GM18873 (cell line): ENCODE measurements around the gene REEP6.
"Not testable (repeated sequence)": the region's sequence is repeated elsewhere in the genome, so short reads cannot be mapped to it uniquely, and the experiment has no call there.

ENCODE experiments used
- ATAC-seq: cut with Tn5 transposase; IDR thresholded peaks from one replicate; pipeline ENCODE4 v1.9.1; 2021; ENCODE audit warnings: mild to moderate bottlenecking, moderate library complexity, moderate number of reproducible peaks; ENCODE audit not compliant: unreplicated experiment, low FRiP score

REEP6 gene

DNA sequence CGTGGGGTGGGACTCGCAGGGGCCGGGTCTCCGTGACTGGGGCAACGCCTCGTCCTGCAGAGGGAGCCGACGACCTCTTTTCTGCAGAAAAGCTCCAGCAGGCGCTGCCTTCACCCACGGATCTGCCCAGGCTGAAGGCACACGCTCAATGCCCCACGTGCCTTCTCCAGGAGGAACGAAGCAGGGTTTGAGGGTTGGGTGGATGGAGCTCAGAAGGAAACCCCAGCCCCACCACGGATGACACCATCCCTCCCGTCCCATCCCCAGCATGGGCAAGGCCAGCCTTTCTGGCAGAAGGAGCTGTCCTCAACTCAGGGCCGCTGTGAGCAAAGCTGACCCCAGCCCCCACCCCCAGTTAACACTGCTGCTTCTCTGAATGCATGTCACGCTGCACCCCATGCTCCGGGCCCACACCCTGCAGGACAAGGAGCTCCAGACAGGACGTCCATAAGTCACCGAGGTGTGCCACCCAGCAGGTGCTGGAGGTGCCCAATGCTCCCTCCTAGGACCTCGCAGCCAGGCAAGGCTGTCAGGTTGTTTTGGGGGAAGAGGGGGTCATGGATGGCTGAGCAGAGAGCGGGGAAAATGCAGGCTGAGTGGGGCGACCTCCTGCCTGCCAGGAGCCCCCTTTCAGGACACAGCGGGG, 19.3 kb upstream of the REEP6 start:
- no peak for ATAC-seq

DNA sequence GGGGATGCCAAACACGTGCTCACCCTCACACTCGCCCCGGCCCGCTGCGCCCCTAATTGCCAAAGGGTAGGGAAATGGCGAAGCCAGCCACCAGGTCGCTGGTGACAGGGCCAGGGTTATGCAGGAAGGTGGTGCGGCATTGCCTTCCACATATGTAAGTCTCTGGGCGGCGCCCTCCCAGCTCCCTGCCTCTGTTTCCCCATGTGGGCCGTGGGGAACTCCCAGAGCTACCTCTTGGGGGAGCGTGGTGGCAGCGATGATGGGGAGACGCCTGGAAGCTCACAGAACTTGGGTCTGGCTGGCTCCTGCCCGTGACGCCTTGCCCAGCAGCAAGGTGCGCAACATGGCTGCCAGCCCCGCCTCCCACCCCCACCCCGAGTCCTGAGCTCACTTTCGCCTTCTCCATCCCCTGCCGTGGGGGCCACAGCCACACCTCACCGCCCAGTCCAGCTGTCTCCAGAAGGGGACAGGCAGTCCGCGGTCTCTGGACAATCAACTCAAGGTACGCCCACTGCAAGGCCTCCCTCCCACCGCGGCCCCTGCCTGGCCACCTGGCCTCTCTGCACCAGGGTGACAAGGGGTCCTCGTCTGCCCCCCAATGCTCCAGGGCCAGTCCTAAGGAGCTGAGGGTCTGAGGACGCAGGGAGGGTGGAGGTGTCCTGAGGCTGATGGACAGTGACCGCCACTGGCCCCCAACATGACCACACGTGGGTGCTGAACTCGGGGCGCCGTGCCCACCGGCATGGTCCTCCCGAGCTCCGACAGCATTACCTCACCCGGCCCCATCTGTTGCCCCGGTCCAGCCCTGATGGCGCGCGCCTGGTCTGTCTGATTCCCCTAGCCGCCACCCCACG, 18.5 kb upstream of the REEP6 start:
- ATAC-seq, result no peak

DNA sequence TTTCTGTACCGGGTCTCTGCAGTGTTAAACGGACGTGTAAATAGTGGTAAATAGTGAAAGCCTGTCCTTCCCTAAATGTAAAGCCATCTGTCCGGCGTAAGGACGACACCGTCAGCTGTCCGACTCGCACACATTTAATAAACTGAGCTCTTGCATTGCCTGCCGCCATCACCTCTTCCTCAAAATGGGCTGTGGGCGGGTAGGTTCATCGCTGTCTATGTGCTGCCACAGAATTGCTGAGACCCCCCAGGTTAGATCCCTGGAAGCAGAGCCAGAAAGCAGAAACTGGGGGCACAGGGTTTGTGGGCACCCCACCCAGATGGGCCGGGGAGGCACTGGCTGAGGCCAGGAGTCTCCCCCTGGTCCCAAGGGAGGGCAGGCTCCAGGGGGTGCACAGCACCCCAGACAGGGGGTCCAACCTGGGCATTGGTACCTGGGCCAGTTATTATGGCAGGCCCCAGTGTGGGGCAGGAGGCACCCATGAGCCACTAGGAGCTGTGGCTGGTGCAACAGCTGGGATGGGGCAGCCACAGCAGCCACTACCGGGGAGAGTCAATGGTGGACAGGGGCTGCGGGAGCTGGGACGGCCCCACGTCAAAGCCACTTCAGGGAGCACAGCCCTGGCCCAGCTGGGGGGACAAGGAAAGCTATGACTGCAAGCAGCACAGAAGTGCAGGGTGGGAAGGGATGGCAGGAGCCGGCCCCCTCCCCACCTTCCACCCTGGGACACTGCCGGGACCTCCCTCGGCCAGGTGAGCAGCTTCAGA, 17.7 kb upstream of the REEP6 start:
- no peak for ATAC-seq

DNA sequence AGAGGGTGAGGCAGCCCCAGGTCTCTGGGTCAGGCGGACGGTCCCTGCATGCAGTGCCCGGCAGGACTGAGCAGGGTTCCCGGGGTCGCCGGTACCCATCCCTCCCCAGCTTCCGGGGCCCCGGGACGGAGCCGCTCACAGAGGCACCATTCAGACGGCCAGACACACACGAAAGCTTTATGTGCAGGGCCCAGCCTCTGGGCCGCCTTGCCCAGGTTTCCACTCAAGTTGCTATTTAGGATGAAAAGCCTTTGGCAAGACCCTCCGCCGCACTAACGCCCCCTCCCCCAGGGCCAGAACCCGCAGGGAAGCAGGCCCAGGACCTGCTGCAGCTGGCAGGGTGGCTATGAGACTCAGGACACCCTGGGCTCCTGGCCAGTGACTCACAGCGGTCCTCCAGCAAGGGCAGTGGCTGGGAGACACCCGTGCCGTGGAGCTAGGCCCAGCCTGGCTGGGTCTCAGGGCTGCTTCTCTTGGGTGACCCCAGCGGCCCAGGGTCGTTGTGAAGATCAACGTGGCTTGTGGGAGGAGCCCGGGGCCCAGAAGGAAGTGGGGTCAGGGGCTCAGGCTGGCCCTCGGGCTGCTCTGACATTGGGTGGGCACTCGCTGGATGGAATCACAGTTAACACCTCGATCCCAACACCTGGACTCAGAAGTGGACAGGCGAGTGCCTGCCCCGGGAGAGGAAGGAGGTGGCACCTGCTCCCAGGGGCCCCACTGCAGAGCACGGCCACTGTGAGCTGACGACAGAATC, 16.8 kb upstream of the REEP6 start:
- no peak for ATAC-seq

DNA sequence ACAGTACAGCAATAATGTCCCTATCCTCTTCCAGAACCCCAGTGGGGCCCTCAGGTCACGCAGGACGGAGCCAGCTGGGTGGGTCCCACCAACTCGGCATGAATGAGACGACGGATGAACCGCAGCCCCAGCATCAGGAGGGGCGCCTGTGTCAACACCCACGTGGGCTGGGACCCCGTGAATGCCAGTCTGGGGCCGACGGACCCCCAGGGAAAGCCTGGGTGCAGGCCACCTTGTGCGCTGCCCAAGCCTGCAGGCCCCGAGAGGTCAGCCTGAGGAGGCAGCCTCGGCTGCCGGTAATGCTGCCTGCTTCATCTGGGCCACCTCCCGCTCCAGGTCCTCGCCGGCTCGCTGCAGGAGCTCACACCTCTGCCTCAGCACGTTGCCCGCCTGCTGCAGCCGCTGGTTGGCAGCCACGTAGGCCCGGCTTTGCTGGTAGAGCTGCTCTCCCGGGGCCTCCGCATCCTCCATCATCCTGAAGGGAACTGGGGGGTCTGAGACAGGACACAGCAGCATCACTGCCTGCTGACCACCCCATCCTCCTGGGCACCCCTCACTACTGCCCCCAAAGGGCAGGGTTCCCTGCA, 16.1 kb upstream of the REEP6 start:
- no peak for ATAC-seq

DNA sequence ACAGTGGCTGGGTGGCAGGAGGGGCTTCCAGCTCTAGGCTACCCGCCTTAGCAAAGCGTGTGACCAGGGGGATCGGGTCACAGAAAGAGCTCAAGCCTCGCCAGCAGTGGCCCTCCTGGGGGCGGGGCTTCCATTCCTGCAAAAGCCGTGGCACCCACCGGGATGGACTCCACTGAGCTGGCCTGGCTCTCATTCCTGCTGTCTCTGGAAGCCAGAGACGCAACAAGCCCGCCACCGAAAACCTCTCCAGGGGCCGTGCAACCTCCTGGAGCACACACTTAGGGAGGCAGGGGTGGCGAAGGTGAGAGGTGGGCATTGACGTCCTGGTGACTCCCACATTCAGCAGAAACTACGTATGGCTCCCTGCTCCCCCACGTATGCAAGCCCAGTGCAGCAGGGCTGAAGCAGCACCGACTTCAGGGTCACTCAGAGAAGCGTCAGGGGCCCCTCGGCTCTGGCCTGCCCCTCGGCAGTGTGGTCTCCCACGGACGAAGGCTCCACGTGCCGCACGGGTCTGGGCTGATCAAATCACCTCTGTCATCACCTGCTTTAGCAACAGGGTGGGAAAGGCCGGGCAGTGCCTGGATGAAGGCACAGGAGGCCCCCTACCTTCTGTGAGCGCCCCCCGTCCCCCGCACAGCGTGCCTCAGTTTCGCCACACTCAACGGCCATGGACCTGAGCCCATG, 15.1 kb upstream of the REEP6 start:
- ATAC-seq, result no peak

DNA sequence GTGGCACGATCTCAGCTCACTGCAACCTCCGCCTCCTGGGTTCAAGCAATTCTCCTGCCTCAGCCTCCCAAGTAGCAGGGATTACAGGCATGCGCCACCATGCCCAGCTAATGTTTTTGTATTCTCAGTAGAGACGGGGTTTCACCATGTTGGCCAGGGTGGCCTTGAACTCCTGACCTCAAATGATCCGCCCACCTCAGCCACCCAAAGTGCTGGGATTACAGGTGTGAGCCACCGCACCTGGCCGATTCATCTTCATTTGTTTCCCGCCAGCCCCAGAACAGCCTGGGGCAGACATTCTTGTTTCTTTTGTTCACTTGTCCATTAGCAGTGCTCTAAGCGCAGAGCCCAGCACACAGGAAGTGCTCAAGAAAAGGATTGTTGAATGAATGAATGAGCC, 13.9 kb upstream of the REEP6 start:
- not testable (repeated sequence) for ATAC-seq

DNA sequence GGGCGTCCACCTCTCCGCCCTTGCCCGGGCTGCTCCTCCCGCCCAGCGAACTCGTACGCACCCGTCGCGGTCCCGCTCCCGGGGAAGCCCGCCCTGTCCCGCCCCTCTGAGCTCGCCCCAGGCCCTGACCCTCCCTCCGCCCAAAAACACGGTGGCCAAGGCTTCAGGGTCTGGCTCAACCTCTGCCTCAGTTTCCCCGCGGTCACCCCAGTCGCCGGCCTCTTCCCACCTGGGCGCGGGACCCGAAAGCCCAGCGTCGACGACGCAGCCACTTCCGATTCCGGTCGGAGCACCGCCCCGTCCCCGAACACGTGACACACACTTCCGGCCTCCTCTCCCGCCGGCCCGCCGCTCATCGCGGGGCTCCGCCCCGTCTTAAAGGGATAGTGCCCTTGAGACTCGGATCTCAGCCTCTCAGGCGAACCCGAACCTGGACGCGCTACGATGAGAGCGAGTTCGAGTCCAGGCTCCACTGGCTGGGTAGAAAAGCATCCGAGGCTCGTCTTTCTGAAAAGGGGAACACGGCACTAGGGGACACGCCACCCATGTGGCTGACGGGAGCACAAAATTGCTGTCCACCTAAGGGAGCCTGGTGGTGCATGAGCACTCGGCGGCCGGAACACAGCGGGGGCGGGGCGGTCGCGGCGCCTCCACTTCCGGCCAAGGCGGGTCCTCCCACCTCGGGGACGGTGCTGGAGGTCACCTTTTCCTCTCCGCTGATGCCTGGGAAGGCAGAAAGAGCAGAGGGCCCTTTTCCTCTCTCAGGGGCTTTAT, 11.9 kb upstream of the REEP6 start, which contains the start of gene C19orf25:
C19orf25 (minus strand) TSS at position 282 of the 774 bp plus-strand sequence. CDS start 312 bp downstream, outside the sequence.
- peak; percentile 68 for ATAC-seq

DNA sequence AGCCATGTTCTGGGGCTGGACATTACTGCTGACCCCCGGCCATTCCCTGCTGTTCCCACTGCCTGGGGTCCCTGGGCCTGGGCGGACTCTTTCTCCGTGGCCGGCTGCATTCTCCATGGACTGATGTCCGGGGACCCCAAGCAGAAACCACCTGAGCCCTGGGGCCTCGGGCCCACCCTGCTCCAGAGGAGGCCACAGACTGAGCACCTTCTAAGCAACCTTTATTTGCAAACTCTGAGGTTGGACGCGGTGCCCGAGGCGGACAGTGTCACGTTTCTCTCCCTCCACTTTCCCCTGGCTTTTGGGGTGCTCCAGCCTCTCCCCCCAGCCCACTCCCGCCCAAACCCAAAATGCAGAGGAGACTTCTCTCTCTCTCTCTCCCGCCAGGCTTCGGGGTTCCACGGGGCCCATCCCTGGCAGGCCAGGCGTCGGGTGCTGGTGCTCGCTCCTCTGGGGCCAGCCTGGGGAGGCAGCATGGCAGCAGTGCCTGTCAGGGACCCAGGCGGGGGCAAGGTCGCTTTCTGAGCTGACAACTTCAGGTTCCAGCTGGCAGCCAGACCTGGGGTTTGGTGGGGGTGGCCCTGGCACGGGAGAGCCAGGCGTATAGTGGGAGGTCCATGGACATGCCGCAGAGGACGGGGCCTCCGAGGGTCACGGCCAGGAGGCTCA, 9.6 kb upstream of the REEP6 start:
- no peak for ATAC-seq

DNA sequence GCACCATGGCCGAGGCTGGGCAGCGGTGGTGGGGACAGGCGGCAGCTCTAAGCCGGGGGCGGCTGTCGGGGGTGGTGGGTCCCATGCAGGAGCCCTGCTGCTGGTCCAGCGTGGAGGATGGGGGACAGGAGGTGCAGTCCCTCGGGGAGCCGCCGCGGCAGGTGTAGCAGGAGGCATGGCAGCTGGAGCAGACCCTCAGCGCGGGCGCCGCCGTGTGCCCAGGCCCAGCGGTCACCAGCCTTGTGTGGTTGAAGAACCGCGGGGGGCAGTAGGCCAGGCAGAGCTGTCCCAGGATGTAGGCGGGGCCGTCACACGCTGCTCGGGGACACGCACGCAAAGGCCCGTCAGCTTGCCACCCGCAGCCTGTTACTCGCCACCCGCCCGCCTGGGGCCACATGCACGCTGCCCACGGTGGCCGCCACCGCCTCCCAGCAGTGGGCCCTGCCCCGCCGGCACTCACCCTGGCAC, 9.1 kb upstream of the REEP6 start:
- no peak for ATAC-seq

DNA sequence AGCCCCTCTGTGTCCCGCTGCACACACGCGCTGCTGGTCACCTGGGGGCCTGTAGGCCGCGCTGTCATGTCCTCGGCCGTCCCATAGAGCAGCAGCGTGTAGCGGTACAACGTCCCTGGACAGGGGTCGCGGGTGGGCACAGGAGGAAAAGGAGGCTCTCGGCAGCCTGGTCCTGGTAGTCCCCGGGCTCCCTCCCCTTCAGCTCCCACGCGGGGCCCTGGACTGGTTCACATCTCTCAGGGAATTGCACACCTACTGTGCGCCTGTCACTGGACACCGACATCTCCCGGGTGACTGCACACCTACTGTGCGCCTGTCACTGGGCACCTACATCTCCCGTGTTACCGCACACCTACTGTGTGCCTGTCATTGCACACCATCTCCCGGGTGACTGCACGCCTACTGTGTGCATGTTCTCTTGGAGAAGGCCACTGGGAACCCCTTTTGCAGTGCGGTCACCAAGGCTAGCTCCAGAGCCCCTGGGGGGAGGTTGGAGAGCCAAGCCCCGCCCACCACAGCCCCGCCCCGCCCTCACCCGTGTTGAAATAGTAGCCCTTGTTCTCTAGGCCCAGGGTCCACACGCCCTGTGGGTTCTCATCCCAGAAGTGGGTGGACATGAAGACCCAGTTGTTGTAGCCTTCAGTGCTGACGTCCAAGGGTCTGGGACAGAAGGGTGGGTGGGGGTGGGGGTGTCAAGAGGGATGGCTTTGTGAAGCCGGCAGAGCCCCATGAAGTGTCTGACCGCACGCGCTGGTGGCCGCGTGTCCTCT, 8.4 kb upstream of the REEP6 start:
- no peak for ATAC-seq

DNA sequence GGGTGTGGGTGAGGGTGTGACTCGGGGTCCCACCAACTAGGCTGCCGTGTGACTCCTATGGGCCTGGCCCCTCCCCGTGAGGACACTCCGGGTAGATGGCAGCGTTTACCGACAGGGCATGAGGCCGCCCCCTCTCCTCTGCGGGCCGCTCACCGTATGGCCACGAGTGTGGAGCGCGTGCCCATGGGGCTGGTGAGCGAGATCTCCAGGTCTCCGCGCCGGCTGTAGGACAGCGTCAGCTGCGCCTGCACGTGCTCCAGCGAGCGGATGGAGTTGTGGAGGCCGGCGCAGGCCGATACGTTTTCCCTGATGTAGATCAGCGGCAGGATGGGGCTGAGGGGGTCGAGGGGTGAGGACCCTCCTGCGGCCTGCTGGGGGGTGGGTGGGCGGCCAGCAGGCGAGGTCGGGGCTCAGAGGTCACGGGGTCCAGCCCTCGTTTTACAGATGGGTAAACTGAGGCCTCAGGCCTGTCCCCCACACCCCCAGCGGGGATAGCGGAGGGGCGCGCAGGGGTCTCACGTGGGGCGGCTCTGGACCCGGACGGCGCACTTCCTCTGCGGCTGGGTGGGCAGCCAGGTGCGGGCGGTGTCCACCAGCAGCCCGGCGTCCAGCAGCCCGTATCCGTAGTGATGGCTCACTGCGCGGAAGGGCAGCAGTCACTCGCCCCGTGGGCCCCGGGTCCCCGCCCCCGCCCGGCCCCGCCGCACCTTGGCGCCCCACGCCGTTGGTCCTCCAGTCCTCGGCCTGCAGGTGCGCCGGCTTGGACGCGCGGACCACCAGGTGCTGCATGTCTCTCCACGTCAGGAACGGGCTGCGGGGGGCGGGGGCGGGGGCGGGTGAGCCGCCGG, 7.6 kb upstream of the REEP6 start:
- ATAC-seq, result no peak

DNA sequence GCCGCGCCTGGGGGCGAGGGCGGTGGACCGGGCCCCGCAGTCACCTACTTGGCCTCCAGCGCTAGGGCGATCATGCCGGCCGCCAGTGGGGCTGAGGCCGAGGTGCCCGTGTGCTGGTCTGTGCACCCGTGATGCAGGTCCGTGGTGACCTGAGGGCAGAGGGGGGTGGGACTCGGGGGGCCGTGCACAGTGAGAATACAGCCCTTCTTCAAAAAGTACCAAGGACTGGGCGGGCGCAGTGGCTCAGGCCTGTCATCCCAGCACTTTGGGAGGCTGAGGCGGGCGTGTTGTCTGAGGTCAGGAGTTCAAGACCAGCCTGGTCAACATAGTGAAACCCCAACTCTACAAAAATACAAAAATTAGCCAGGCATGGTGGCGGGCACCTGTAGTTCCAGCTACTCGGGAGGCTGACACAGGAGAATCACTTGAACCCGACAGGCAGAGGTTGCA, 7.0 kb upstream of the REEP6 start:
- ATAC-seq, result no peak

DNA sequence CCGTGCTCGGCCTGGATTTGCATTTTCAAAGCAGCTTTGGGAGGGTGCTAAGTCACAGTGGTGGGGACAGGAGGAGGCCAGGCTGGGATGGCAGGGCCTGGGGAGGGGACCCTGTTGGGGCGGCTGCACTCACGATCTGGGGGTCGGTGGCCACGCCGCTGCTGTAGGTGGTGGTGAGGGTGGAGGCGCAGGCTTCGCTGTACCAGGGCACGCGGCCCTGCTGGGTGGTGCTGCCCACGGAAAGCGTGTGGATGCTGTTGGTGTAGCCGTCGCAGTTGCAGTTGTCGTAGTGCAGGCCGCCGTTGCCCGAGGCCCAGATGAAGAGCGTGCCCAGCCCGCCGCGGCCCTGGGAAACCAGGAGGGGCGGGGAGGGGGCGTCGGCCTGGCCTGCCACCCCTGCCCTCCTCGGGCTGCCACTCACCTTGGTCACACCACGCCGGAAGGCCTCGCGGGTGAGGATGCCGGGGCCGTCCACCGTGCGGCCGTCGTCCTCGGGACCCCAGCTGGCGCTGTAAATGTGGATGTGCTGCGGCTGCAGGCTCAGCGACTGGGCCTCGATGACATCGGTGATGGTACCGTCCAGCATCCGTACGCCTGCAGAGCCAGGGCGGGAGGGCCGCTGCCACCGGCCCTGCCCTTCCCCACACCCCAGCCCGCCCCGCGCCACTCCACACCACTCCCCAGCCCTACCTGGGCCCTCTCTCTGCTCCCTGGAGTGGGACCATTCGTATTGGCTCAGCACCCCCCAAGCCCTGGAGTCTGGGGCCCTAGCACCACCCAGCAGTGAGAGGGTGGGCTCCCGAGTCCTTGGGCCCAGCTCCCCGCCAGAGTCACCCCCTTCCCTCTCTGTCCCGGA, 4.0 kb upstream of the REEP6 start:
- ATAC-seq, result no peak

DNA sequence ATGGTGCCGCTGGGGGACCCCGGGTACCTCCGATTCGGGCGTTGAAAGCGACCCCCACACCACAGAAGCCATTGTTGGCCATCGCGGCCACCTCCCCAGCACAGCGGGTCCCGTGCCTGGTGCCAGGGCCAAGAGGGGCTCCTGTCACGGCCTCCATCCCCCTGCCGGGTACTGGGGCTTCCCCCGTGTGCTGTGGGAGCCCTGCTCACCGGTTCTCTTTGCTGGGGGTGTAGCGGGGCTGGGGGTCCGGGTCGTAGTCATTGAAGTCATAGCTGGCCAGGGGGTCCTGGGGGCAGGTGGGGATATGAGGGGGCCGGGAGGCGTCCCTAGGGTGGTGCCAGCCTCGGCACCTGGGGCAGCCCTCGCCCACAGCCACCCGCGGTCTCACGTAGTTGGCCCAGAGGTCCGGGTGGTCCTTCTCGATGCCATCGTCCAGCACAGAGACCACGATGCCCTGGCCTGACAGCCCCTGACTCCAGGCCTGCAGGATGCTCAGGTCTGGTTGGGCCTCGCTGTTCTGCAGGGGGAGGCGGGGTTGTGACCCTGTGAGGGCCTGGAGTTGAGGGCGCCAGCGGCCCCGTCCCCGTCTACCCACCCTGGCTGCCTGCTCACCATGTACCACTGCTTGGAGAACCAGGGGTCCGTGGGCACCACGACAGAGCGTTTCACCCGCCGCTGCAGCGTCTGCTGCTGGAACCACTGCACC, 3.3 kb upstream of the REEP6 start:
- ATAC-seq, result no peak
